ENCODE results near the gene INMT. TPM values are rescaled to one million over a fixed set of nuclear protein-coding genes. Genes with fewer than 3 reads are reported as not detected.
A peak's percentile ranks its signal among the peaks of the same experiment; 100 is the strongest.

INMT gene
- total RNA-seq, 1 donor from 2014 or later = not detected

DNA sequence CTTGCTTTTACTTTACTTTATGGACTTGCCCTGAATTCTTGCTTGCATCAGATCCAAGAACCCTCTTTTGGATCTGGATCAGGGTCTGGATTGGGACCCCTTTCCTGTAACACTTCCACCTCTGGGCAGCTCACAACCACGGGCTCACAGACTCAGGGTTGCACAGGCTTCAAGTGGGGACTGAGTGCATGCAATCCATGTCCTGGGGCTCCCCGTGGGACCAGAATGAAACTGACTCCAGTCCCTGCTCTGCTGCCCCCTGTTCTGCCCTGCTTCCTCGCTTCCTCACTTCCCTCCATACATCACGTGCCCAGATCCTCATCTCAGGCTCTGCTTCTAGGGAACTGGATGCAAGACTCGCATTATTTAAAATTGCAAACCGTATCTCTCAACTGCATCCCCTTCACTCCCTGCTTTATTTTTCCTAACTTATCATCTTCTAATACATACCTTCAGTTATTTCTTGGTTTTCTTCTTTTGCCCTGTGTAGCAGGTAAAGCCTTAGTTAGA lies 23.3 kb upstream of the INMT start:
- no peak for DNase-seq (ENCODE audit: low read depth)

DNA sequence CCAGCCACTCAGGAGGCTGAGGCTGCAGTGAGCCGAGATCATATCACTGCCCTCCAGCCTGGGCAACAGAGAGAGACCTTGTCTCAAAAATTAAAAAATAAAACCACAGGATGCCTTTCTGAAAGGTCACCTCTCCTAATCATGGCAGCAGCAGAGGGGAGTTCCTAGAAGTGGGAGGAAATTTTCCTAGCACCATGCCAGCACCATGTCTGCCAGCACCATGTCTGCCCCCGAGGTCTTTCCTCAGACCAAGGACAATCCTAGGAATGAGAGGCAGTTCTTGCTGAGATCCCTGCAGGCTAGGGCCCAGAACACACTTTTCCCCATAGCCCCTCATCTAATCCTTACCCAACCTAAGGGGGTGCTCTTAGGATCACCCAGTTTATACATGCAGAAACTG lies 22.3 kb upstream of the INMT start:
- DNase-seq (ENCODE audit: low read depth) = no peak

DNA sequence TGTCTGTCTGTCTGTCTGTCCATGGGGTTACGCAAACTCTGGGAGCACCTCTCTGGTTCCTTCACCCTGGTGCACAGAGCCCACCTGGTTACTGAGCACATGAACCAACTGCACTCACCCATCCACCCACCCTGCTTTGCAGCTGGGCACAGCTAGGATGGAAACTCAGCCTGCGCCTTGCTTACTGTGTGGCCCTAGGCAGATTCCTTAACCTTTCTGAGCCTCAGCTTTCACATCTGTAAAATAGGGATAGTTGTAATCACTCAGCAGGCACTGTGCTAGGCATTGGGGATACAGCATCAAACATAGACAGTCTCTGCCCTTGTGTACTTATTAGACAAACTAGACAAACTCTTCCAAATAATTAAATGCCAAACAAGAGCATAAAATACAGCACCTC lies 21.8 kb upstream of the INMT start:
- no peak for DNase-seq (ENCODE audit: low read depth)

DNA sequence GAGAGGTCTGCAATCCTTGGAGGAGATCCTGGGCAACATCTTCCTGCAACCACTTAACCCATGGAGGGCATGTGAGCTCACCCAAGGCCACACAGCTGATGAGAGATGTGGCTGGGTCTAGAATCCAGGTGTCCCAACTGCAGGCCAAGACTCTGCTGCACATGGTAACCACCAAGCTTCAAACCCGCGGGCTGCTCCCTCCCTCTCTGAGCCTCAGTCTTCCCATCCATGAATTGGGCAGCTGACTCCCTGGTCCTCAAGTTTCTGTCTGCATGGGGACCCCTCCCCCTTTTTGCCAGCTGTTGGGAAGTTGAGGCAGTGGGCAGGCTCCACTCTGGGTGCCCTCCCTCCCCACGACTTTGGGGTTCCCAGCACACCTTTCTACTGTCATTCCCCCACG lies 20.9 kb upstream of the INMT start:
- no peak for DNase-seq (ENCODE audit: low read depth)

DNA sequence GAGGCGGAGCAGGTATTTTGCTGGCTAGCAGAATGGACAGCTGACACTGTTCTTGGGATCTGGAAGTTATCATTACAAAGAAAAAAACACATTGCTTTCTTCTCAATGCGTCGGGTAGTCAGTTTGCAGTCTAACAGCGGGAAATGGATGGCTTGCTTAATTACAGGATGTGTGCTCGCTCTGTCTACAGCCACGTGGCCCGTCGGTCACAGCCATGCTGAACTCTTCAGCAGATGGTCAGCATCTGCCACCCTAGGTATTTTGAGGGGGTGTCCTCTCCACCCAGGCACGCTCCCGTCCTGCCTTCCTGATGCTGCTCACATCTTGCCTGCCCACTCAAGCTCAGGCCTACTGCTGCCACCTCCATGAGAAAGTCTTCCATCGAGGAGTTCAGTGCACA lies 20.4 kb upstream of the INMT start:
- no peak for DNase-seq (ENCODE audit: low read depth)

DNA sequence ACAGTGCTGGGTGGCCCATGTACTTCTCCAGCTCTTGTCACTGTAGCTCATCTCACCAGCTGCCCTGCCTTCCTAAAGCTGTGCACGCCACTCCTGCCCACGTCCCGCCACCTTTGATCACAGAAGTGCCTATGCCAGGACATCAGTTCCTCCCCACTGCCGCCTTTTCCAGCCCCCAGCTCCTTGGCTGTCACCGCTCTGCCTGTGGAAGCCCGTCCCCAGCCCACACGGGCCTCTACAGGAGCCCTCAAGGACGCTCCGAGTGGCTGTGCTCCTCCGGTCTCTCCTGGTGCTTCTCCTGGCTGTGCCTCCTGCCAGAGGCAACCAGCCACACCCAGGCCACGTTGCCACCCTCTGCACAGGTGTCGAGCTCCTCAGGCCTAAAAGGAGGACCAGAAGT lies 19.3 kb upstream of the INMT start:
- DNase-seq (ENCODE audit: low read depth) = no peak

DNA sequence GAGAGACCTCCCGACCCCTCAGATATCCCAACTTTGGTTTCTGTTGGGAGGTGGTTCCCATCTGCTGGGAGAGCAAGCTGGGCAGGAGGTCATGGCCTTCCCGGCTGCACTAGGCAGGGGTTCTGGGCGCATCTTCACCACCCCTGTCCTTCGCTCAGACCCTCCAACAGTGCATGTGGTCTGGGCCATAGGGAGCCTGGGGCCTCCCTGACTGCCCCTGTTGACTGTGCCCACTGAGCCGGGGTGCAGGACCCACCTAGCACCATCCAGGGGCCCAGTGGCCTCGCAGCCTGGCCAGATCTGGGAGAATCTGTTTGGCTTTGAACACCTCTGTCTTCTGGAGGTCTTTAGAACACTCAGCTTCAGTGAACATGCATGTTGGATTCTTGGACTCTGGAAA lies 18.7 kb upstream of the INMT start:
- no peak for DNase-seq (ENCODE audit: low read depth)

DNA sequence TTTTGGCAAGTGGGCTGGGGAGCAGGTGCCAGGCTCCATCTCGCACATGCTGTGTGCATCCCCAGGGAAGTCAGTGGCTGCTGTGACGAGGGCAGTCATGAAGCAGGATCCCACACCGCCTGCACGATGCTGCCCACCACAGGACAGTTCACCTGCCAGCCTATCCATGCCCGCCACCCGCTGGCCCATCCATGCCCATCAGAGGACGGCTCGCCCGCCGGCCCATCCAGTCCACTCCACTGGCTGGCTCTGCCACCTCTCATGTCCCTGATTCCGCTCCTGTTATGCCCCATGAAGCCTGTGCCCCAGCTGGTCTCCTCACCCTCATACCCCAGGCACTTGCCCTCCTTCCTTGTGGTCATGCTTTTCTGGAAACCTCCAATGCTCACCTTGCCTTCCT lies 18.2 kb upstream of the INMT start:
- DNase-seq (ENCODE audit: low read depth) = no peak

DNA sequence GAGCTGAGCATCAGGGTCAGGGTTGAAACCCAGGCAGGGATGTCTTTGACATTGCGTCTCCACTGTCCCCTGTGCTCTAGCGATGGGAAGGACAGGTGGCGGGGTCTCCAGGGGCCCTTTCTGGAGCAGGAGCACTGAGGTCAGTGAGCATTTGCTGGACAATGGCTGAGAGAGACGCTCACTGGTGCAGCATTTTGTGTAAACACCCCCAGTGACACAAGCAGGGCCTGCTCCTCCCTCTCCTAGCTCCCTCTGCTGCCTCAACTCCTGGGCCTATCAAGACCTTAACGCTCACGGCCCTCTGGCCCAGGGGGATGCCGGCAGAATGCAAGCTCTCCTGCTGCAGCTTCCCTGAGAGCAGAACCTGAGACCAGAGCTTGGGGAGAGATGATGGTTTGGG lies 17.4 kb upstream of the INMT start:
- no peak for DNase-seq (ENCODE audit: low read depth)

DNA sequence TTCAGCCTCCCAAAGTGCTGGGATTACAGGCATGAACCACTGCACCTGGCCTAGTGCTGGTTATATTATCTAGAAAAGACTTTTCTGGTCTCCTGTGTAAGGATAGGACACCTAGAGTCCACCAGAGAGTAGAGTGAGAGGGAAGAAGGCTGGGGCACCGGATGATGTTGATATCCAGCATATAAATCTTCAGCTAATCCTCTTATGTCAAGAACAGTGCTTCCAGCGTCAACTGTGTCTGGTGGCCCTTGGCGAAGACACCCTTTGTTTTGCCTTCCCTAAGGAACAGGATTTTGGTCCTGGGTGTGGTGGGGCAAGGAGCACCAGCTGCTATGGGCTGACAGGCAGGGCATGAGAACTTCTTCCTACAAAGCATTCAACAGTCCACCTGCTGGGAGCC lies 16.3 kb upstream of the INMT start:
- DNase-seq (ENCODE audit: low read depth) = no peak

DNA sequence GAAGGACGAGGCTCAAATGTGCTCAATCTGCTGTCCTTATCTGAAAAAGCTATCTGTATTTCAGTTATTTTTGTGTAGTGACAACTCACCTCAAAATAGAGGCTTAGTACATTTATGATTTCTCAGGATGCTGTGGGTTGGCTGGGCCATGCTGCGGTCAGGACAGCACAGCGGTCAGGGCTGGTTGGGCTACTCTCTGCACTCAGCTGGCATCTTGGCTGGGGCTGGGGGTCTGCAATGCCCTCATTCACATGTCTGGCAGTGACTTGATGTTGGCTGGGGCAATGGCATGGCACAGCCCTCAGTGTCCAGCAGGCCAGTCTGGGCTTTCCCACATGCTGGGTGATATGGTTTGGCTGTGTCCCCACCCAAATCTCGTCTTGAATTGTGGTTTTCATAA lies 15.6 kb upstream of the INMT start:
- no peak for DNase-seq (ENCODE audit: low read depth)

DNA sequence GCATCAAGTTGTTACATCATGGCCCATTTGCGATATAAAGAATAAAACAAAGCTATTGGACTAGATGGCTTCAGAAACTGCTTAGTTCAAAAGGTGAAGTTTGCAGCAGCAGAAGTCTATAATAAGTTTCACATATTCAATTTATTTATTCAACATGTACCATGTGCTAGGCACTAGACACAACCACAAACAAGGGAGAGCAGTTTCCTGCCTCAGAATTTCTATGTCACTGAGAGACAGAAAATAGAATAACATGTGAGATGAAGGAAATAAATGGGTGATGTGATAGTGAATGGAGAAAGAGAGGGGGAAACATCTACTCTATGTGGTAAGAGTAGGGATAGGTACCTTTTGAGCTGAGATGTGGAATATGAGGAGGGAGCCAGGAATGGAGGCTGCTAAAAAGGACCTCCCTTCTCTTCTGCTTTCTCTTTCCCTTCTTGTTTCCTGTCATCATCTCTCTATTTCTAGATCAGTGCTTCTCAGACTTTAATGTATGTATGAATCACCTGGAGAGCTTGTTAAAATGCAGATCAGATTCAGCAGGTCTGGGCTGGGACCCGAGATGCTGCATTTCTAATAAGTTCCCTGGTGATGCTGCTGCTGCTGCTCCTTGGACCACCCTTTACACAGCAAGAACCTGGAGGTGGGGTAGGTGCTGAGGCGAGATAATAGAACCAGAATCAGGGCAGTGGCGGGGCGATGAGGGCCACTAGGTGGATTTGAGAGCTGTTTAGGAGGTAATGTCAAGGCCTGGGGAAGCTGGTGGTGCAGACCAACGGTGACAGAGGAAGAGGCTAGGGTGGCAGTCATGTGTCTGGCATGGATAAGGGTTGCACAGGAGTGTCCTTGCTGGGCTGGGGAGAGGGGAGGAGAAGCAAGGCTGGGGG lies 13.7 kb upstream of the INMT start:
- no peak for DNase-seq (ENCODE audit: low read depth)

DNA sequence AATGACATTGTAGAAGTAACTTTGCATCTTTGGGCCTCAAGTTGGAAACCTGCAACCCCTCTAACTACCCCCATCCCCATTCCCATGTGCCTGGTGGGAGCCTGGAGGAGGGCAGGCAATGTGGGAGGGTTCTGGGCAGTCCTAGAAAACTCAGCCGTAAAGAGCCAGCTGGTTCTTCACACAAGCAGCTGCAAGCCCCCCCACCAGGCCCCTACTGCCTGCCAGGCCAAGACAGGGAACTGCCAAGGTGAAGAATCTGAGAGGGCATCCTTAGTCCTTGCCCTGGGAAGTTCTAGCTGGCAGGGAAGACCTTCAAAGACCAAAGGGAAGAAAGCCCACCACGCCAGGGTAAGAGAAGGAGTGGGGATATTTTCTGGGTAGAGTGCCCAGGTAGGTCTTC lies 12.2 kb upstream of the INMT start:
- DNase-seq (ENCODE audit: low read depth) = no peak

DNA sequence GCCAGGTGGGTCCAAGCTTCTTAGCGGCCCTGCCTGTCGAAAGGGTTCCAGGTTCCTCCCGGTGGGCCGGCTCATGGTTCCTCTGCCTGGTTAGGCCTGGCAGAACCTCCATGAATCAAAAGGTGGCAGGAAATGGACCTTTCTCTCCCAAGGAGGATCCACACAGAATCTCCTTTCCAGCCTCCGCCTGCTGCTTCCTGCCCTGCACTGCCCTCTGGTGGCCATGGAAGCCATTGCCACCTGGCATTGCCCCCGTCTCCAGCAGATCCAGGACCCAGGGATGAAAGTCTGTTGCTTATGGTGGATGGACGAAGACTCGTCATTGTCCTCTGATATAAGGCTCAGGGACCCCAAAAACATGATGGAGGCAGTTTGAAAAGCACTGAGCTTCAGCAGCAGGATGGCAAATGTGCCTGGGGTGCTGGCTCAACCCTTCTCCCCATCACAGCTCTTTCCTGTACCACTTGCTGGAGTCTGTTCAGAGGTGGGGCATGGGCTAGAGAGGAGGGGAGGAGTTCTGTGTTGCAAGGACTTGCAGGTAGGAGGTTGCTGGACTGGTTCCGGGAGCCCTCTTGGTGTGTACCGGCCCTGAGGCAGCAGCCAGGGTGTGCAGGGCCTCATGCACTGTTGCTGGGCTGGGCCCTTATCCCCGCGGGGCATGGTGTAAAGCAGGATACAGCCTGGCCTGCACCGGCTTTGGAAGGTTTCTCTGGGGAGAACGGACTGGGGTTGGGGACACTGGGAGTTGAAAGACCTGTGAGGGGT lies 11.3 kb upstream of the INMT start:
- peak; percentile 45 for DNase-seq (ENCODE audit: low read depth)

DNA sequence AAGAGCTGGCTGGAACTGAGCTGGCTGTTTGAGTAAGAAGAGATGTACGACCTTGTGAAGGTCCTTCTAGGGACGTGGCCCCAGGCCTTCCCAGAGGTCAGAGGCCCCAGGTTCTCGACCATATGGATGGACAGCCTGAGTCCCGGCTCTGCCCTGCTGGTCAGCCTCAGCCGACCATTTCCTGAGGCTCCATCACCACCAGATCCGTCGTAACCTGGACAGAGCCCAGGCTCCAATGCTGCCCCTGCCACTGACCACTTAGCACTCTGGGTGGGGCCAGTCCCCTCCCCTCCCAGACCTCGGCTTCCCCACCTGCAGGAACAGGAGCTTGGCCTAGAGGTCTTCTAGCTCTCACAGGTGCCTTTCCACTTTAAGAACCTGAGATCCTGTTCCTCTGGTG lies 10.6 kb upstream of the INMT start:
- DNase-seq (ENCODE audit: low read depth) = no peak

DNA sequence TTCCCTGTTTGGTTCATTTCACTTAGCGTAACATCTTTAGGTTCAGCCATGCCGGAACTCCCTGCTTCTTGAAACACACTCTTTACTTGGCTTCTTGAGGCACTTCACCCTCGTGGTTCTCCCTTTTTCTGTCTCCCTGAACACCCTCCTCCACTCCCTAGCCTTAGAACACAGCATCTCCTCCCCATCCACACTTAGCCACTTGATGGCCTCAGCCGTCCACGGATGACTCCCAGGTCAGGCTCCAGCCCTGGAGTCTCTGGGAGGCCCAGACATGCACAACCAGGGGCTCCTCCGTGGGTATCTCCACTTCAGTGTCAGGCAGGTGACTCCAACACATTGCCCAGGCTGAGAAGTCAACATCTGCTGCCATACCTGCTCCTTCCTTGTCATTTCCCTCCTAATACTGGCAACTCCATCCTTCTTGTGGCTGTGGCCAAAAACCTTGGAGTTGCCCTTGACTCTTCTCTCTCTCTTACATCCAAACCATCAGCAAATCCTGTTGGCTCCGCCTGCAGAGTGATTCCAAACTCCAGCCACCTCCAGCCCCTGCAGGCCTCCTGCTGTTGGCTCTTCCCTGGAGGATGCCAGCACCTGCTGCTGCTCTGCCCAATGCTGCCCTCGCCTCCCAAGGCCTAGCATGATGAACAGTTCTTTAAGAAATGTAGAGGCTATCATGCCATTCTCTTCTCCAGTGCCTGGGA lies 8.4 kb upstream of the INMT start:
- DNase-seq (ENCODE audit: low read depth) = peak; percentile 11

DNA sequence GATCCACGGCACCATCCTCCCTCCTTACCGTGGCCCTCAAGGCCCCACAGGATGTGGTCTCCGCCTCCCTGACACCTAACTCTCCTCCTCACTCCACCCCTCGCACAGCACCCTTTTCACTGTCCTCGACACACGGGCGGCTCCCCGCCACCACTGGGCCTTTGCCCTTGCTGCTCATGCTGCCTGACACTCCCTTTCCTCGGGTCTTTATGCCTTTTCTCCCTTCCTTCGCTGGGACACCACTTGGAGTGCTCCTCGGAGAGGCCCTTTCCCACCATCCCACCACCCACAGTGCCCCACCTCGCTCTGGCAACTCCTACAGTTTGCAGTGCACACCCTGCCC lies 7.9 kb upstream of the INMT start:
- no peak for DNase-seq (ENCODE audit: low read depth)

DNA sequence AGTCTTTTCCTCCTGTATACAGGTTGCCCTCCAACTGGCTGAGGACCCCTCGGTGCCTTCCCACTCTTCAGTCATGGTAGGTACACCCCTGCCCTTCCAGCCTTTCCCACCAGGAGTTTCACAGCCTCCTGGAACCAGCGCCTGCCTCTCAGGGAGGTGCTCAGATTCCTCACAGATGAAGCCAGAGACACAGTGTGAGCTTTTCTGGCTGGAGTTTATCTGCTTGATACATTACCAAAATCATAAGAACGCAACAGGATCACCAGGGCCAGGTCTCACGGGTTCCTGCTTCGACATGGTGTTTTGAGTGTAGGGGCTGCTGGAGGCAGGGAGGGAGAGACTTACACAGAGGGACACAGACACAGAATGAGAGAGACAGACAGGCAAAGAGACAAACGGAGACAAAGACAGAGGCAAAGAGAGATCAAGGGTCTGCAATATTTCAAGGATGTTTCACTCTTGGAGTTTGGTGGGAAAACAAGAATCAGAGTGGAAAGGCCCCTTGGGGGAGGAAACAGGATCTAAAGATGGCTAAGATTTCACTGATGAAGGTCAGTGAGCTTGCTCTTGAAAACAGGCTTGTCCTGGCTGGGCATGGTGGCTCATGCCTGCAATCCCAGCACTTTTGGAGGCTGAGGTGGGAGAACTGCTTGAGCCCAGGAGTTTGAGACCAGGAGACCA lies 6.5 kb upstream of the INMT start:
- DNase-seq (ENCODE audit: low read depth) = no peak

DNA sequence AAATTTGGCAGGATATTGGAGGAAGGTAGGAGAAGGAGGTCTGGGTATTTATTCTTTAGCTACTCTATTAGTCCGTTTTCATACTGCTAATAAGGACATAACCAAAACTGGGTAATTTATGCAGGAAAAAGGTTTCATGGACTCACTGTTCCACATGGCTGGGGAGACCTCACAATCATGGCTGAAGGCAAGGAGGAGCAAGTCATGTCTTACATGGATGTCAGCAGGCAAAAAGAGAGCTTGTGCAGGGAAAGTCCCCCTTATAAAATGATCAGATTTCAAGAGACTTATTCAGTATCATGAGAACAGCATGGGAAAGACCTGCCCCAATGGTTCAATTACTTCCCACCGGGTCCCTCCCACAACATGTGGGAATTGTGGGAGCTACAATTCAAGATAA lies 1.9 kb upstream of the INMT start:
- DNase-seq (ENCODE audit: low read depth) = no peak

DNA sequence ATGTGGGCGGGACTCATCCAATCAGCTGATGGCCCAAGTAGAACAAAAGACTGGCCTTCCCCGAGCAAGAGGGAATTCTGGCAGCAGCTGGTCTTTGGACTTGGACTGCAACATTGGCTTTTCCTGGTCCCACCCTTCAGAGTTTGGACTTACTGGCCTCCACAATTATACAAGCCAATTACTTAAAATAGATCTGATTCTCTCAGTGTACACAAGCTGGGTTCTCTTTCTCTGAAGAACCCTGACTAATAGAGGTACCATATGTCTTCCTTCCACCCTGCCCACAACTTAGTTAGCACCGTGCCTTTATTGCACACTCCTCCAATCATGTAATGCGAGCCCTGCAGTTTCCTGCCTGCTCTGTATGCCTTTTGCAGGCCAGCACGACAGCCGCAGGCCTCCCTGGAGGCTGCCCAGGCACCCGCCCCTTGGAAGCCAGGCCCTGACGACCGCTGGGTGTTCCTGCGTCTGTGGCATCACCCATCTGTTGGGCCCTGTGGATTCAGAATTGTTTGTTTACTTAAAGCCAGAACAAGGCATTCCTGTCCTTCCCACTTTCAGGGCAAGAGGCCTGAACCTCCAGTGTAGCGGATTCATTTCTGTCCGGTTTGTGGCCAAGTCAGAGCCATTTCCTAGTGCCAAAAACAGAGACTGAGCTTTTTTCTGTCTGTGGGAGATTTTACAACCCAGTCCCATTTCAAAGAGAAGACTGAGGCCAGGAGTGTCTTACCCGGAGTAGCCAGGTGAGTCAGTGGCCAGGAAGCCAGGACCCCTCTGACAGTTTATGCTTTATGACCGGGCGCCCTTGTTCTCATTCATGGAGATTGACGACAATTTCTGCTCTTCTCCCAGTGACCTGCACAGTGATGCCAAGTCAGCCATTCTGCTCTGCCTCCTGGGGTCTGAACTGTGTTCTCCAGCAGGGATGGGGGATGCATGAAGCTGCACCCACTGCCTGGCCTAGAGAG lies 968 bp upstream of the INMT start:
- no peak for DNase-seq (ENCODE audit: low read depth)

DNA sequence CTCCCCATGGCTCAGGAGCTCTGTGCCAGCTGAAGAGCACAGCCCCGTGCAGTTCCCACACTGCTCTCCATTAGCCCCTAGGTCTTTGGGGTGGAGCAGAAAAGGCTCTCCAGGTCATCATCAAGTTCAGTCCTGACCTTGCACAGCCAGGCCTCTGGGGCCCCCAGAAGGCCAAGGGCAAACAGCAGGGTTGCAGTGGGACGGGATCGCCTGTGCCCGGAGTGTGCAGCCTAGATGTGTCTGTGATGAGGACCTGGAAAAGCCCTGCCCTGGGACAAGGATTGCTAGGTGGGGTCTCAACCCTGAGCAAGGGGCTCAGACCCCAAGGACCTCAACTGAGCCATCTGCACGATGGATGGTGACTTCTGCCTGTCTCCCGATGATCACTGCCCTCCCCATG lies 549 bp downstream of the INMT start:
- no peak for DNase-seq (ENCODE audit: low read depth)

Measured in renal cortical epithelial cell (primary cell).